H9 (cell line): ENCODE data around the gene CDC37L1. TPM values are rescaled to one million over a fixed set of nuclear protein-coding genes. Genes with fewer than 3 reads are reported as not detected.

ENCODE experiments used
- DNase-seq: peaks from one replicate; pipeline ENCODE4 v3.0.0-alpha.2; 2017
- H2AFZ ChIP-seq: one replicate; pipeline ENCODE4 v1.6.1; 2013; ENCODE audit warnings: mild to moderate bottlenecking, low read length, control low read depth, moderate library complexity
- H2AK5ac ChIP-seq: 2 replicates; pipeline ENCODE4 v1.6.1; 2013; ENCODE audit warnings: low read length, control low read depth, mixed read lengths; ENCODE audit not compliant: insufficient read length
- H2BK120ac ChIP-seq: one replicate; pipeline ENCODE4 v1.6.1; 2013; ENCODE audit warnings: low read depth, mild to moderate bottlenecking, low read length, control low read depth, inconsistent platforms; ENCODE audit not compliant: poor library complexity, severe bottlenecking
- H2BK12ac ChIP-seq: 2 replicates; pipeline ENCODE4 v1.6.1; 2013; ENCODE audit warnings: low read length, control low read depth, mixed read lengths, low read depth; ENCODE audit not compliant: insufficient read length
- H2BK15ac ChIP-seq: 2 replicates; pipeline ENCODE4 v1.6.1; 2013; ENCODE audit warnings: low read depth, low read length, control low read depth
- H2BK20ac ChIP-seq: one replicate; pipeline ENCODE4 v1.6.1; 2013; ENCODE audit warnings: low read depth, mild to moderate bottlenecking, low read length, control low read depth, inconsistent platforms; ENCODE audit not compliant: poor library complexity, severe bottlenecking
- H2BK5ac ChIP-seq: 2 replicates; pipeline ENCODE4 v1.6.1; 2013; ENCODE audit warnings: low read length, control low read depth, mixed read lengths; ENCODE audit not compliant: insufficient read length
- H3K14ac ChIP-seq: 2 replicates; pipeline ENCODE4 v1.6.1; 2013; ENCODE audit warnings: low read length, control low read depth; ENCODE audit not compliant: insufficient read depth
- H3K18ac ChIP-seq: 2 replicates; pipeline ENCODE4 v1.6.1; 2013; ENCODE audit warnings: low read depth, mild to moderate bottlenecking, mixed read lengths, low read length, control low read depth; ENCODE audit not compliant: insufficient read length
- H3K23ac ChIP-seq: 2 replicates; pipeline ENCODE4 v1.6.1; 2013; ENCODE audit warnings: low read length, control low read depth, mixed read lengths, low read depth; ENCODE audit not compliant: insufficient read length
- H3K23me2 ChIP-seq: 2 replicates; pipeline ENCODE4 v1.6.1; 2013; ENCODE audit warnings: low read depth, mild to moderate bottlenecking, mixed read lengths, low read length, control low read depth; ENCODE audit not compliant: insufficient read length, poor library complexity, severe bottlenecking
- H3K27ac ChIP-seq: 2 replicates; pipeline ENCODE4 v1.5.1; 2013; ENCODE audit warnings: low read length, control low read depth, mixed read lengths, low read depth; ENCODE audit not compliant: insufficient read length
- H3K27me3 ChIP-seq: 2 replicates; pipeline ENCODE4 v1.6.1; 2013; ENCODE audit warnings: low read length, control low read depth, inconsistent platforms; ENCODE audit not compliant: insufficient read depth
- H3K4ac ChIP-seq: 2 replicates; pipeline ENCODE4 v1.6.1; 2013; ENCODE audit warnings: low read depth, mild to moderate bottlenecking, control low read depth, inconsistent platforms, low read length, moderate library complexity
- H3K4me1 ChIP-seq: 2 replicates; pipeline ENCODE4 v1.6.1; 2013; ENCODE audit warnings: low read length, control low read depth, inconsistent platforms; ENCODE audit not compliant: insufficient read depth
- H3K4me2 ChIP-seq: 2 replicates; pipeline ENCODE4 v1.6.1; 2013; ENCODE audit warnings: low read length, control low read depth, mixed read lengths; ENCODE audit not compliant: insufficient read length, insufficient read depth
- H3K56ac ChIP-seq: 2 replicates; pipeline ENCODE4 v1.6.1; 2013; ENCODE audit warnings: low read depth, mild to moderate bottlenecking, mixed read lengths, low read length, control low read depth; ENCODE audit not compliant: insufficient read length
- H3K79me1 ChIP-seq: 2 replicates; pipeline ENCODE4 v1.6.1; 2013; ENCODE audit warnings: low read depth, mild to moderate bottlenecking, moderate library complexity, low read length, control low read depth, inconsistent platforms; ENCODE audit not compliant: insufficient read depth, poor library complexity, severe bottlenecking
- H3K79me2 ChIP-seq: 2 replicates; pipeline ENCODE4 v1.6.1; 2013; ENCODE audit warnings: low read length, control low read depth, inconsistent platforms; ENCODE audit not compliant: insufficient read depth
- H3K9ac ChIP-seq: 2 replicates; pipeline ENCODE4 v1.6.1; 2013; ENCODE audit warnings: low read length, control low read depth, mixed read lengths; ENCODE audit not compliant: insufficient read length; ENCODE audit errors: extremely low read depth
- H3K9me3 ChIP-seq: one replicate; pipeline ENCODE4 v1.6.1; 2013; ENCODE audit warnings: low read depth, low read length, inconsistent platforms; ENCODE audit not compliant: control insufficient read depth
- H3T11ph ChIP-seq: one replicate; pipeline ENCODE4 v1.6.1; 2013; ENCODE audit warnings: mild to moderate bottlenecking, low read length, control low read depth, inconsistent platforms
- H4K20me1 ChIP-seq: one replicate; pipeline ENCODE4 v1.6.1; 2013; ENCODE audit not compliant: control insufficient read depth, insufficient read length, insufficient read depth
- H4K5ac ChIP-seq: 2 replicates; pipeline ENCODE4 v1.6.1; 2013; ENCODE audit warnings: low read depth, mild to moderate bottlenecking, mixed read lengths, low read length, control low read depth; ENCODE audit not compliant: insufficient read length
- H4K8ac ChIP-seq: replicated peaks from 2 replicates; pipeline ENCODE4 v1.6.1; 2013; ENCODE audit warnings: low read length, control low read depth, mixed read lengths, low read depth; ENCODE audit not compliant: insufficient read length
- H4K91ac ChIP-seq: 2 replicates; pipeline ENCODE4 v1.6.1; 2013; ENCODE audit warnings: low read depth, mild to moderate bottlenecking, moderate library complexity, mixed read lengths, low read length, control low read depth; ENCODE audit not compliant: insufficient read length
- H3K27ac Mint-ChIP-seq, 3 experiments: 2 replicates in 2 of 3; 3 replicates in 1 of 3; pipeline ENCODE4 v1.8.0; 2020 to 2021; ENCODE audit warnings: mixed read lengths in 3 of 3, mild to moderate bottlenecking in 1 of 3, moderate library complexity in 1 of 3
- H3K27me3 Mint-ChIP-seq: 2 replicates; pipeline ENCODE4 v1.8.0; 2021; ENCODE audit warnings: low read depth, mild to moderate bottlenecking, moderate library complexity, mixed read lengths
- H3K36me3 Mint-ChIP-seq, 3 experiments: 2 replicates in 2 of 3; 3 replicates in 1 of 3; pipeline ENCODE4 v1.8.0; 2020 to 2021; ENCODE audit warnings: low read depth in 3 of 3, mixed read lengths in 3 of 3; ENCODE audit not compliant: insufficient read depth in 1 of 3
- H3K4me1 Mint-ChIP-seq, 2 experiments: 2 replicates each; pipeline ENCODE4 v1.8.0; 2020; ENCODE audit warnings: mixed read lengths in 2 of 2
- H3K4me3 Mint-ChIP-seq, 2 experiments: 2 replicates in 1 of 2; 3 replicates in 1 of 2; pipeline ENCODE4 v1.8.0; 2020 to 2021; ENCODE audit warnings: mild to moderate bottlenecking in 2 of 2, mixed read lengths in 2 of 2, moderate library complexity in 1 of 2
- H3K9me3 Mint-ChIP-seq, 2 experiments: 2 replicates in 1 of 2; 3 replicates in 1 of 2; pipeline ENCODE4 v1.8.0; 2020; ENCODE audit warnings: mild to moderate bottlenecking in 2 of 2, mixed read lengths in 2 of 2, moderate library complexity in 1 of 2
- CTCF ChIP-seq: fragments of 200-600 bp; sonication (generic); conservative IDR thresholded peaks from 3 replicates; pipeline ENCODE4 v1.8.0; 2021; ENCODE audit warnings: antibody characterized with exemption, mild to moderate bottlenecking
- WGBS: extraction: QIAGEN DNeasy Blood & Tissue Kit; methylation state at CpG from one replicate; pipeline ENCODE4 v1.1.7; 2013; ENCODE audit warnings: missing lambda C conversion rate, low lambda C conversion rate, mixed read lengths; ENCODE audit not compliant: insufficient read length; ENCODE audit errors: extremely low coverage; 5-methylcytosine and 5-hydroxymethylcytosine counted together
- total RNA-seq: library from RNA; stranded (reverse); gene quantifications from 2 replicates; pipeline ENCODE4 v1.2.1, GENCODE V29; 2021

Gene CDC37L1
- total RNA-seq, 1 experiment from 2014 or later: 17.6 TPM

- Histone ChIP-seq H4K8ac (no peak overlapping the region), H3K9me3 (no peaks in the 10 kb centered on the region), H2BK5ac (no peak overlapping the region), H3K79me2 (no peaks in the 10 kb centered on the region; the same call in 1 of the 2 replicates), H3K9ac (no peak overlapping the region), H2BK120ac (no peak overlapping the region), H3K23me2 (peaks cover 4% of the 10 kb centered on the region), H3K4me2 (no peak overlapping the region), H2BK12ac (no peak overlapping the region), H2AK5ac (no peak overlapping the region), H4K20me1 (peaks cover under 1% of the 10 kb centered on the region), H2BK15ac (no peak overlapping the region), H4K5ac (no peak overlapping the region), H3K14ac (no peak overlapping the region), H3K4ac (no peak overlapping the region), H2AFZ (no peak overlapping the region), H3K4me1 (peaks cover 17% of the 10 kb centered on the region), H3K23ac (no peak overlapping the region), H3K27ac (no peak overlapping the region), H3K79me1 (no peaks in the 10 kb centered on the region), H2BK20ac (no peak overlapping the region), H3K18ac (no peak overlapping the region), H3K27me3 (no peaks in the 10 kb centered on the region), H4K91ac (no peak overlapping the region), H3T11ph (no peak overlapping the region), H3K56ac (no peak overlapping the region)
- Mint-ChIP-seq H3K4me3 (no peak overlapping the region), H3K9me3 (no peaks in the 10 kb centered on the region), H3K27ac (no peak overlapping the region), H3K4me1 (peaks cover 48% of the 10 kb centered on the region in 2 experiments), H3K36me3 (peaks cover 0 to 3% (median 0%) of the 10 kb centered on the region in 3 experiments; a peak in 1 of 7 replicates), H3K27me3 (peaks cover 5% of the 10 kb centered on the region; the same call in 1 of the 2 replicates)
- WGBS: no CpG with 5 or more reads among the region's 1 CpG
- no peak for TF ChIP-seq CTCF
- DNase-seq: no peak
Measured at GRCh38 chr9:4667681-4668080, 11.7 kb upstream of the CDC37L1 start.
